ENCODE results near the gene RBPMS2.
A peak's percentile ranks its signal among the peaks of the same experiment; 100 is the strongest.

DNA sequence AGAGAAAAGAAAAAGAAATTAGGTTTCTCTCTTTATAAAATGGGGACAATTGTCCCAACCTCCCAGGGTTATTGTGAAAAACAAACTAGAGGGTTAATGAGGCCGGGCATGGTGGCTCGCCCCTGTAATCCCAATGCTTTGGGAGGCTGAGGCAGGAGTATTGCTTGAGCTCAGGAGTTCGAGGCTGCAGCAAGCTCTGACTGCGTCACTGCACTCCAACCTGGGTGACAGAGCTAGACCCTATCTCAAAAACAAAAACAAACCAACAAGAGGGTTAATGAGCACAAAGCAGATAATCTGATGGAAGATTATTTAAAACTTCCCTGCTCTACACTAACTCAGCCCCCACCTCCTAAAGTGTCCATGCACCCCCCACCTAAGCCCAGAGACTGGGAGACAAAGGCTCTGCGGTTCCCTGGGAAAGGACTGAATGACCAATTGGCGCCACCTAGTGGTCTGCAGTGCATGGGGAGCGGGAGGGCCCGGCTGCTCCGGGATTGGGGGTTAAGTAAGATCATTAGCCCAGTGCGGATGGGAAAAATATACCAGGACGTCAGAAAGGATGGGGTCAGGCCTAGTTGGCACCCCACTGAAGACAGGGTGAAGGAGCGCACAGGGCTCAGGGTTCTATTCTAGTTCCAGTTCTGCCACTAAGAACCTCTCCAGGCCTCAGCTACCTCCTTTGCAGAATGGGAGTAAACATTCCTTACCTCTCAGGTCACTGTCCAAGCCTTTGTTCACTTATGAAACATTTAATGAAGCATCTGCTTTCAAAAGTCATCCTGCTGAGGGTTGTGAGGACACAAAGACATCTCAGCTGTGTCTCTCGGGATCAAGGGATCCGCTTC lies 34.5 kb upstream of the RBPMS2 start:
- TF ChIP-seq EP300 (IDR thresholded peaks at IDR 0.05) (no peak), POLR2A (IDR thresholded peaks at IDR 0.05) (no peak)
- TF ChIP-seq, protein P1, sequence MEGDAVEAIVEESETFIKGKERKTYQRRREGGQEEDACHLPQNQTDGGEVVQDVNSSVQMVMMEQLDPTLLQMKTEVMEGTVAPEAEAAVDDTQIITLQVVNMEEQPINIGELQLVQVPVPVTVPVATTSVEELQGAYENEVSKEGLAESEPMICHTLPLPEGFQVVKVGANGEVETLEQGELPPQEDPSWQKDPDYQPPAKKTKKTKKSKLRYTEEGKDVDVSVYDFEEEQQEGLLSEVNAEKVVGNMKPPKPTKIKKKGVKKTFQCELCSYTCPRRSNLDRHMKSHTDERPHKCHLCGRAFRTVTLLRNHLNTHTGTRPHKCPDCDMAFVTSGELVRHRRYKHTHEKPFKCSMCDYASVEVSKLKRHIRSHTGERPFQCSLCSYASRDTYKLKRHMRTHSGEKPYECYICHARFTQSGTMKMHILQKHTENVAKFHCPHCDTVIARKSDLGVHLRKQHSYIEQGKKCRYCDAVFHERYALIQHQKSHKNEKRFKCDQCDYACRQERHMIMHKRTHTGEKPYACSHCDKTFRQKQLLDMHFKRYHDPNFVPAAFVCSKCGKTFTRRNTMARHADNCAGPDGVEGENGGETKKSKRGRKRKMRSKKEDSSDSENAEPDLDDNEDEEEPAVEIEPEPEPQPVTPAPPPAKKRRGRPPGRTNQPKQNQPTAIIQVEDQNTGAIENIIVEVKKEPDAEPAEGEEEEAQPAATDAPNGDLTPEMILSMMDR (IDR thresholded peaks at IDR 0.05): peak; percentile 66 to 87 (median 86)
